Fibroblast of lung (primary cell): ENCODE results near the gene ARL15. TPM values are rescaled to one million over a fixed set of nuclear protein-coding genes. Genes with fewer than 3 reads are reported as not detected.
A peak's percentile ranks its signal among the peaks of the same experiment; 100 is the strongest.

ENCODE experiments used
- DNase-seq, 2 donors: peaks; one replicate each; pipeline versions ENCODE4 v3.0.0 to v3.0.0-alpha.2; 2010; ENCODE audit warnings: low read depth in 2 of 2
- H2AFZ ChIP-seq: 2 replicates; pipeline ENCODE4 v1.5.1; 2012; ENCODE audit warnings: low read length, control low read depth, inconsistent platforms
- H3K27ac ChIP-seq: 2 replicates; pipeline ENCODE4 v1.5.1; 2011; ENCODE audit warnings: low read length, control low read depth; ENCODE audit not compliant: insufficient read depth
- H3K27me3 ChIP-seq: 2 replicates; pipeline ENCODE4 v1.5.1; 2011; ENCODE audit warnings: mild to moderate bottlenecking, low read length; ENCODE audit not compliant: control insufficient read depth, insufficient read depth
- H3K36me3 ChIP-seq: 2 replicates; pipeline ENCODE4 v1.5.1; 2011; ENCODE audit warnings: low read length; ENCODE audit not compliant: control insufficient read depth, insufficient read depth
- H3K4me1 ChIP-seq: 2 replicates; pipeline ENCODE4 v1.5.1; 2011; ENCODE audit warnings: low read length; ENCODE audit not compliant: control insufficient read depth, insufficient read depth; ENCODE audit errors: extremely low read depth
- H3K4me2 ChIP-seq: 2 replicates; pipeline ENCODE4 v1.5.1; 2011; ENCODE audit warnings: low read length, control low read depth; ENCODE audit not compliant: insufficient read depth; ENCODE audit errors: extremely low read depth
- H3K4me3 ChIP-seq, 4 experiments: fragments of 200-600 bp in 1 of 4; sonication (generic) in 1 of 4; replicated peaks in 1 of 4; 2 replicates each; pipeline ENCODE4 v1.5.1; 2011 to 2016; ENCODE audit warnings: low read length in 4 of 4, low read depth in 3 of 4, mild to moderate bottlenecking in 3 of 4, control low read depth in 2 of 4, inconsistent platforms in 1 of 4, mixed read lengths in 1 of 4; ENCODE audit not compliant: insufficient read depth in 1 of 4; ENCODE audit errors: control extremely low read depth in 1 of 4
- H3K79me2 ChIP-seq: 2 replicates; pipeline ENCODE4 v1.5.1; 2012; ENCODE audit warnings: mild to moderate bottlenecking, low read length, inconsistent platforms; ENCODE audit not compliant: control insufficient read depth, insufficient read depth
- H3K9ac ChIP-seq: 2 replicates; pipeline ENCODE4 v1.5.1; 2011; ENCODE audit warnings: mild to moderate bottlenecking, low read length, control low read depth; ENCODE audit not compliant: insufficient read depth
- H3K9me3 ChIP-seq: 2 replicates; pipeline ENCODE4 v1.5.1; 2012; ENCODE audit warnings: low read depth, low read length; ENCODE audit not compliant: control insufficient read depth, insufficient read depth
- H4K20me1 ChIP-seq: 2 replicates; pipeline ENCODE4 v1.5.1; 2011; ENCODE audit warnings: low read length; ENCODE audit not compliant: control insufficient read depth, insufficient read depth; ENCODE audit errors: extremely low read depth
- CTCF ChIP-seq, 2 donors: IDR thresholded peaks in 1 of 2; conservative IDR thresholded peaks in 1 of 2; 1 replicate in 1 of 2; 2 replicates in 1 of 2; pipeline ENCODE4 v1.5.1; 2011 to 2012; ENCODE audit warnings: low read length in 2 of 2, control low read depth in 1 of 2, inconsistent platforms in 1 of 2, low read depth in 1 of 2, mild to moderate bottlenecking in 1 of 2
- EZH2 ChIP-seq: IDR thresholded peaks from 2 replicates; pipeline ENCODE4 v1.5.1; 2012; ENCODE audit warnings: low read length, control low read depth, mild to moderate bottlenecking; ENCODE audit errors: missing control alignments
- polyA plus RNA-seq, 2 donors: library from polyadenylated mRNA; depleted of rRNA in 1 of 2; stranded (reverse) in 1 of 2; unstranded in 1 of 2; fragments of >200 nt; gene quantifications; 2 replicates each; pipeline ENCODE4 v1.2.1, GENCODE V29; 2011 to 2012; ENCODE audit warnings: missing spikeins in 1 of 2
- total RNA-seq: library from RNA; depleted of rRNA; stranded (reverse); fragments of >200 nt; gene quantifications from 2 replicates; pipeline ENCODE4 v1.2.1, GENCODE V29; 2014

The ARL15 gene
- total and polyA plus RNA-seq, 2 donors (not counting 1 experiment from before 2014, with no cell fraction given), result 20.6 to 28.7 TPM

- no peaks in the 10 kb centered on the region for H4K20me1 ChIP-seq
- no peaks in the 10 kb centered on the region for H3K36me3 ChIP-seq
- H3K27me3 ChIP-seq, result no peaks in the 10 kb centered on the region
- no peak overlapping the region for H3K4me2 ChIP-seq
- no peak overlapping the region for H3K9ac ChIP-seq
- no peak overlapping the region for H2AFZ ChIP-seq
- no peaks in the 10 kb centered on the region for H3K9me3 ChIP-seq
- TF ChIP-seq EZH2 (no peak), CTCF (conservative IDR thresholded peaks at IDR 0.05 in 1 of 2, IDR thresholded peaks at IDR 0.05 in 1 of 2; ENCODE audit: low read depth in 1 of 2, low read length in 2 of 2) (no peak)
- DNase-seq, result no peak
- no peaks in the 10 kb centered on the region for H3K79me2 ChIP-seq
- H3K4me1 ChIP-seq, result no peaks in the 10 kb centered on the region
- no peak overlapping the region for H3K27ac ChIP-seq
- no peak overlapping the region for H3K4me3 ChIP-seq
These were observed 34.3 kb downstream of the ARL15 start for GRCh38 chr5:54276048-54276447.

GRCh38 chr5:54275361-54275760 lies 35.0 kb downstream of the ARL15 start:
- H3K4me1 ChIP-seq, result no peaks in the 10 kb centered on the region
- no peaks in the 10 kb centered on the region for H4K20me1 ChIP-seq
- H3K9ac ChIP-seq, result no peak overlapping the region
- no peak overlapping the region for H3K4me3 ChIP-seq
- H2AFZ ChIP-seq, result no peak overlapping the region
- no peaks in the 10 kb centered on the region for H3K79me2 ChIP-seq
- H3K27ac ChIP-seq, result no peak overlapping the region
- peak in 1 of 2 donors; percentile 29 for DNase-seq
- H3K4me2 ChIP-seq, result no peak overlapping the region
- no peaks in the 10 kb centered on the region for H3K9me3 ChIP-seq
- H3K36me3 ChIP-seq, result no peaks in the 10 kb centered on the region
- TF ChIP-seq EZH2 (no peak), CTCF (conservative IDR thresholded peaks at IDR 0.05 in 1 of 2, IDR thresholded peaks at IDR 0.05 in 1 of 2; ENCODE audit: low read depth in 1 of 2, low read length in 2 of 2) (no peak)
- H3K27me3 ChIP-seq, result no peaks in the 10 kb centered on the region

- Histone ChIP-seq H3K4me1 (no peaks in the 10 kb centered on the region), H3K27ac (no peak overlapping the region), H3K27me3 (no peaks in the 10 kb centered on the region), H3K9me3 (no peaks in the 10 kb centered on the region), H4K20me1 (no peaks in the 10 kb centered on the region), H2AFZ (no peak overlapping the region), H3K36me3 (no peaks in the 10 kb centered on the region), H3K79me2 (no peaks in the 10 kb centered on the region), H3K4me3 (no peak overlapping the region), H3K4me2 (no peak overlapping the region), H3K9ac (no peak overlapping the region)
- TF ChIP-seq CTCF (conservative IDR thresholded peaks at IDR 0.05 in 1 of 2, IDR thresholded peaks at IDR 0.05 in 1 of 2; ENCODE audit: low read depth in 1 of 2, low read length in 2 of 2), result no peak
- TF ChIP-seq EZH2, result no peak
- no peak for DNase-seq
These were observed 35.4 kb downstream of the ARL15 start for GRCh38 chr5:54274944-54275343.
